HUDEP-2 (cell line): ENCODE results near the gene OGDH.
"Not testable (repeated sequence)": the region's sequence is repeated elsewhere in the genome, so short reads cannot be mapped to it uniquely, and the experiment has no call there.

ENCODE experiments used
- DNase-seq, 76 experiments: peaks; one replicate each; lab custom pipeline; 2025; ENCODE audit not compliant: unreplicated experiment in 76 of 76; lab: John Stamatoyannopoulos, UW

OGDH gene

GRCh38 chr7:44606341-44607140 lies at the start of gene OGDH:
Gene OGDH, plus strand, starts transcription at chr7:44606627. Its CDS starts 17,717 bp downstream, at chr7:44624344.
- DNase-seq = peak; percentile 33 to 99 (median 95)

GRCh38 chr7:44557485-44557884 lies 48.9 kb upstream of the OGDH start:
- no peak for DNase-seq

- no peak for DNase-seq
These were observed 46.9 kb upstream of the OGDH start for GRCh38 chr7:44559485-44559884.

GRCh38 chr7:44561481-44561880 lies 44.9 kb upstream of the OGDH start:
- no peak for DNase-seq

GRCh38 chr7:44561962-44562621 lies 44.3 kb upstream of the OGDH start:
- no peak for DNase-seq

GRCh38 chr7:44562622-44562962 lies 43.8 kb upstream of the OGDH start:
- DNase-seq = not testable (repeated sequence)

- DNase-seq = no peak
These were observed 43.2 kb upstream of the OGDH start for GRCh38 chr7:44563171-44563679.

- no peak for DNase-seq
These were observed 41.8 kb upstream of the OGDH start for GRCh38 chr7:44564606-44565005.

- peak in 65 of 76 experiments; percentile 8 to 79 (median 59) for DNase-seq
These were observed 41.2 kb upstream of the OGDH start for GRCh38 chr7:44565097-44565794.

GRCh38 chr7:44565795-44566559 lies 40.5 kb upstream of the OGDH start:
- DNase-seq = peak in 74 of 76 experiments; percentile 24 to 90 (median 76)

- DNase-seq = no peak
These were observed 39.7 kb upstream of the OGDH start for GRCh38 chr7:44566680-44567079.

GRCh38 chr7:44567884-44568283 lies 38.5 kb upstream of the OGDH start:
- DNase-seq = no peak

GRCh38 chr7:44568771-44569560 lies 37.5 kb upstream of the OGDH start:
- DNase-seq = no peak

GRCh38 chr7:44569959-44570358 lies 36.5 kb upstream of the OGDH start:
- DNase-seq = no peak

- peak in 5 of 76 experiments; percentile 11 to 35 (median 19) for DNase-seq
These were observed 33.7 kb upstream of the OGDH start for GRCh38 chr7:44572771-44573170.

GRCh38 chr7:44573464-44574286 lies 32.8 kb upstream of the OGDH start, which contains the start of gene DDX56:
Gene DDX56, minus strand, starts transcription at chr7:44573908. Its CDS starts 13 bp downstream, at chr7:44573895.
- peak in 74 of 76 experiments; percentile 37 to 93 (median 87) for DNase-seq

GRCh38 chr7:44574287-44574872 lies 32.0 kb upstream of the OGDH start:
- DNase-seq = no peak

GRCh38 chr7:44575054-44575453 lies 31.4 kb upstream of the OGDH start:
- no peak for DNase-seq
